NCI-H526 treated with DMSO at 0.1 percent for 48 hours (cell line): ENCODE results near the gene MAZ.
A peak's percentile ranks its signal among the peaks of the same experiment; 100 is the strongest.
"Not testable (repeated sequence)": the region's sequence is repeated elsewhere in the genome, so short reads cannot be mapped to it uniquely, and the experiment has no call there.

Experiments used
- DNase-seq: peaks from one replicate; lab custom pipeline; 2025; lab: John Stamatoyannopoulos, UW

The MAZ gene

GRCh38 chr16:29825145-29826044 lies 19.1 kb downstream of the MAZ start:
- DNase-seq: no peak

GRCh38 chr16:29826342-29826695 lies 20.0 kb downstream of the MAZ start:
- no peak for DNase-seq

GRCh38 chr16:29830774-29831173 lies 24.4 kb downstream of the MAZ start:
- no peak for DNase-seq

GRCh38 chr16:29831490-29831889 lies 25.2 kb downstream of the MAZ start:
- no peak for DNase-seq

- DNase-seq: not testable (repeated sequence)
These were observed 26.9 kb downstream of the MAZ start for GRCh38 chr16:29833219-29833618.

- DNase-seq: no peak
These were observed 27.8 kb downstream of the MAZ start for GRCh38 chr16:29834079-29834478.

- no peak for DNase-seq
These were observed 29.6 kb downstream of the MAZ start for GRCh38 chr16:29835926-29836325.

GRCh38 chr16:29836623-29837022 lies 30.3 kb downstream of the MAZ start:
- no peak for DNase-seq

- DNase-seq: no peak
These were observed 31.5 kb downstream of the MAZ start for GRCh38 chr16:29837841-29838240.

GRCh38 chr16:29839822-29840221 lies 33.5 kb downstream of the MAZ start:
- DNase-seq: no peak

GRCh38 chr16:29840240-29840639 lies 33.9 kb downstream of the MAZ start:
- DNase-seq: no peak

GRCh38 chr16:29841631-29842030 lies 35.3 kb downstream of the MAZ start:
- no peak for DNase-seq

GRCh38 chr16:29842732-29843346 lies 36.5 kb downstream of the MAZ start:
- no peak for DNase-seq

GRCh38 chr16:29843931-29844330 lies 37.6 kb downstream of the MAZ start:
- no peak for DNase-seq

- DNase-seq: no peak
These were observed 38.4 kb downstream of the MAZ start for GRCh38 chr16:29844575-29845331.

GRCh38 chr16:29845656-29846055 lies 39.3 kb downstream of the MAZ start:
- no peak for DNase-seq

- DNase-seq: peak; percentile 5
These were observed 42.3 kb downstream of the MAZ start for GRCh38 chr16:29848420-29849297.

- no peak for DNase-seq
These were observed 43.2 kb downstream of the MAZ start for GRCh38 chr16:29849505-29849904.

- DNase-seq: no peak
These were observed 44.7 kb downstream of the MAZ start for GRCh38 chr16:29850998-29851397.

- no peak for DNase-seq
These were observed 46.3 kb downstream of the MAZ start for GRCh38 chr16:29852654-29853053.

GRCh38 chr16:29854520-29855100 lies 48.3 kb downstream of the MAZ start:
- no peak for DNase-seq
